ENCODE measurements around the gene SVEP1.

SVEP1 gene

GRCh38 chr9:110521206-110521605, 58.3 kb downstream of the SVEP1 start:
- no peak for DNase-seq (ENCODE audit: low spot score)

GRCh38 chr9:110520120-110520701, 59.3 kb downstream of the SVEP1 start:
- no peak for DNase-seq (ENCODE audit: low spot score)

GRCh38 chr9:110517483-110517882, 62.1 kb downstream of the SVEP1 start:
- DNase-seq (ENCODE audit: low spot score) = no peak

- no peak for DNase-seq (ENCODE audit: low spot score)
These were observed 64.6 kb downstream of the SVEP1 start for GRCh38 chr9:110514897-110515296.

GRCh38 chr9:110512817-110513216, 66.7 kb downstream of the SVEP1 start:
- no peak for DNase-seq (ENCODE audit: low spot score)

- no peak for DNase-seq (ENCODE audit: low spot score)
These were observed 69.7 kb downstream of the SVEP1 start for GRCh38 chr9:110509792-110510191.

GRCh38 chr9:110502842-110503241, 76.7 kb downstream of the SVEP1 start:
- no peak for DNase-seq (ENCODE audit: low spot score)

- no peak for DNase-seq (ENCODE audit: low spot score)
These were observed 79.9 kb downstream of the SVEP1 start for GRCh38 chr9:110499608-110500007.

GRCh38 chr9:110487196-110487595, 92.3 kb downstream of the SVEP1 start:
- DNase-seq (ENCODE audit: low spot score) = no peak

- no peak for DNase-seq (ENCODE audit: low spot score)
These were observed 93.3 kb downstream of the SVEP1 start for GRCh38 chr9:110486218-110486617.

GRCh38 chr9:110479481-110479880, 100.1 kb downstream of the SVEP1 start:
- no peak for DNase-seq (ENCODE audit: low spot score)

GRCh38 chr9:110476251-110476650, 103.3 kb downstream of the SVEP1 start:
- no peak for DNase-seq (ENCODE audit: low spot score)

GRCh38 chr9:110472111-110472510, 107.4 kb downstream of the SVEP1 start:
- no peak for DNase-seq (ENCODE audit: low spot score)

- DNase-seq (ENCODE audit: low spot score) = no peak
These were observed 110.6 kb downstream of the SVEP1 start for GRCh38 chr9:110468950-110469349.

- no peak for DNase-seq (ENCODE audit: low spot score)
These were observed 114.4 kb downstream of the SVEP1 start for GRCh38 chr9:110465190-110465589.

GRCh38 chr9:110464321-110464720, 115.2 kb downstream of the SVEP1 start:
- DNase-seq (ENCODE audit: low spot score) = no peak

GRCh38 chr9:110463499-110463898, 116.0 kb downstream of the SVEP1 start:
- no peak for DNase-seq (ENCODE audit: low spot score)

- no peak for DNase-seq (ENCODE audit: low spot score)
These were observed 122.3 kb downstream of the SVEP1 start for GRCh38 chr9:110457245-110457644.

GRCh38 chr9:110456681-110457080, 122.9 kb downstream of the SVEP1 start:
- no peak for DNase-seq (ENCODE audit: low spot score)

GRCh38 chr9:110455860-110456259, 123.7 kb downstream of the SVEP1 start:
- no peak for DNase-seq (ENCODE audit: low spot score)

- no peak for DNase-seq (ENCODE audit: low spot score)
These were observed 127.2 kb downstream of the SVEP1 start for GRCh38 chr9:110452227-110452801.

GRCh38 chr9:110451726-110452125, 127.8 kb downstream of the SVEP1 start:
- no peak for DNase-seq (ENCODE audit: low spot score)

- DNase-seq (ENCODE audit: low spot score) = no peak
These were observed 132.1 kb downstream of the SVEP1 start for GRCh38 chr9:110447476-110447875.

GRCh38 chr9:110446171-110446570, 133.4 kb downstream of the SVEP1 start:
- DNase-seq (ENCODE audit: low spot score) = no peak
